Stimulated activated CD8-positive, alpha-beta memory T cell treated with anti-CD3 and anti-CD28 coated beads, Interleukin-7, amount 100 ng/mL, for 24 hours (primary cell): Measurements from ENCODE around the gene CUL5.

Experiments
- DNase-seq: peaks from one replicate; pipeline ENCODE4 v3.0.0-alpha.2; 2020; ENCODE audit warnings: low read depth

Gene CUL5

DNA sequence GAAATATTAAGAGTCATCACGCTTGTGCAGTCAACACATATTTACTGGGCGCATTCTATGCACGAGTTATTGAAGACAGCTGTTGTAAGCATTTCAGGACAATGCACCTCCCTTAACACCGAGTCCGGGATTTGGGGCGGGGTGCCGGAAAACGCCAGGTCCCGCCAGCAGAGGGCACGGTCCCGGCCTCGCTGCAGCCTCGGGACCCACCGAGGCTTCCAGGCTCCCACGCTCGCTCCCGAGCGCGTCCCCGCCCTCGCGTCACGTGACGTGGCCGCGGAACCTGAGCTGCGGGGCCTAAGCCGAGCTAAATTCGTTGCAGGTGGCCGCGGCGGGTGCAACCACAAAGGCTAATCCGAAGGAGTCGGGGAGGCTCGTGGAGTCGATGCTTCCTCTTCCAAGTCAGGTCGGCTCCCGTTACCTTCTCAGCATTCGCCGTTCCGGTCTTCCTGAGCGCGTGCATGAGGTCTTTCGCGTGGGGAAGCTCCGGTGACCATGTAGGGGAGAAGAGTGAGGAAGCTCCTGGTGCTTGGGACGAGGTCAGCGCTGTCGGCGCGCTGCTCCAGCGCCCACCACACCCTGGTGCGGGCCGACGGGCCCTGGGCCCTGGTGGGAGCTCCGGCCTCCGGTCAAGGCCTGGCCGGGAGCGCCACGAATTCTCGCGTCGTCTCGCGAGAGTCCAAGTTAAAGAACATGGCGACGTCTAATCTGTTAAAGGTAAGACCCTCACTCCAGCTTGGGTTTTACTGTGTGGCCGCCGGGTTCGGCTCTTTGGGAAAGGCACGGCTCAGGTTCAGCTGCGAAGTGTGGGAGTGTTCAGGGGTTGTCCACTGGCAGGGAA, at the start of gene CUL5:
TSS of gene CUL5 (plus strand) at position 243 of the 841 bp plus-strand sequence. CDS start at position 694, 451 bp downstream.
- peak; percentile 74 for DNase-seq

DNA sequence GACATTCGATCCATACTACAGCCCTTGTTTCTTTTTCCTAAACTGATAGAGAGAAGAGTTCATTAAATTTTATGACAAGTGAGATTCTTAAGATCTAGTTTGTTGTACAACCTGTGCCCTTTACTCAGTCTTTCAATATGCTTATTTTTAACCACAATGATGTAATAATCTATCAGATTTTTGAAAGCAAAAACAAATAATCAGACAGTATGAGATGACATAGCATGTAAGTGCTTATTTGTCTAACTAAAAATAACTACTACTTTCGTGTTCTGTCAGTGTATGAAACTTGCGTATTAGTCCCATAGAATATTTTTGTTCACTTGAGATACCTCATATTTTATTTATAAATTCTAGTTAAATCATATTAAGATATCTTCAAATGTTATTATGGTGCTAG, 47.2 kb upstream of the CUL5 start:
- DNase-seq = no peak

DNA sequence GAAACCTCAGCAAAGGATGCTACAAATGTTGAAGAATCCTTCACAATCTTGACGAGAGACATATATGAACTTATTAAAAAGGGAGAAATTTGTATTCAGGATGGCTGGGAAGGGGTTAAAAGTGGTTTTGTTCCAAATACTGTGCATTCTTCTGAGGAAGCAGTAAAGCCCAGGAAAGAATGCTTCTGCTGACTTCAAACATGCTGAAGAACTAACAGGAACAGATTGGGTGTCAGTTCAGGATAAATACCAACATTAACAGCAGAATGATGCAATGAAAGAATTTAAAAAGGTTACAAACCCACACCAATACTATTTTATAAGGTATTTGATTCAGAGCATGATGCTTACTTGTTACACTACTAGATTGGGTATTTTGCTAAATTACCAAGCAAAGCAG, 46.5 kb upstream of the CUL5 start:
- no peak for DNase-seq

DNA sequence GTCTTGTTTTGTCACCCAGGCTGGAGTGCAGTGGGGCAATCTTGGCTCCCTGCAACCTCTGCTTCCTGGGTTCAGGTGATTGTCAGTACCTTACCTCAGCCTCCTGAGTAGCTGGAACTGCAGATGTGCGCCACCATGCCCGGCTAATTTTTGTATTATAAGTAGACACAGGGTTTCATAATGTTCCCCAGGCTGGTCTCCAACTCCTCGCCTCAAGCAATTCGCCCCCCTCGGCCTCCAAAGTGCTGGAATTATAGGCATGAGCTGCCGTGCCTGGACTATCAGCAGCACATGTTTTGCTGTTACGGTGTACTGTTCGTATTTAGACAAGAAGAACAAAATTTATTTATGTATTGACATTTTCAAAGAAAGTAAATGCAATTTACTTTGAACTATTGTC, 45.6 kb upstream of the CUL5 start:
- DNase-seq = no peak

DNA sequence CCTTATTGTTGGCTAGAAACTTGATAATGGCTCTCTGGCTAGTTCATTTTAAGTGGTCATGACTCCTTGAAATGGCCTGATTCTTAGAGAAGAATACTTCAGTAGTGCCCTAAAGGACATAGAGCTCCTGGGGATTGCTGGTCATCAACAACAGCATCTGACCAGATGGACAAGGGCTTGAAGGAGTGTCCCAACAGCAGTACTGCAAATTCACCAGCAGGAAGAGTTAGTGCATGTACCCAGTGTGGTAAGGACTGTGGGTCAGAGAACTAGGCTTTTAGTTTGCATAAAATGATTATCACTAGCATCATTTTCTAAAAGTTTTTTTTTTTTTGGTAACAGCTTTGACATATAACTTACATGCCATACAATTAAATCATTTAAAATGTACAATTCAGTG, 39.5 kb upstream of the CUL5 start:
- no peak for DNase-seq

DNA sequence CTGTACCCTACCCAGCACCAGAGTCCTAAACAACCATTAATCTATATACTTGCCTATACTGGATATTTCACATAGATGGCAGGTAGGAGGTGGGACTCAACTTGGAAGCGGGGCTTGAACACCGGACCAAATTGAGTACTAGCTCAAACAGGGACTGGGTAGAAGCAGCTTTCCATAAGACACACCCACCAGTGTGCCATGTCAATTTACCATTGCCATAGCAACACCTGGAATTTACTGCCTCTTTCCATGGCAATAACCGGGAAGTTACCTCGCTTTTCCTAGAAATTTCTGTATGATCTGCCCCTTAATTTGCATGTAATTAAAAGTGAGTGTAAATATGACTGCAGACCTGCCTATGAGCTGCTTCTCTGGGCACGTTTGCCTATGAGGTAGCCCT, 38.6 kb upstream of the CUL5 start:
- no peak for DNase-seq

DNA sequence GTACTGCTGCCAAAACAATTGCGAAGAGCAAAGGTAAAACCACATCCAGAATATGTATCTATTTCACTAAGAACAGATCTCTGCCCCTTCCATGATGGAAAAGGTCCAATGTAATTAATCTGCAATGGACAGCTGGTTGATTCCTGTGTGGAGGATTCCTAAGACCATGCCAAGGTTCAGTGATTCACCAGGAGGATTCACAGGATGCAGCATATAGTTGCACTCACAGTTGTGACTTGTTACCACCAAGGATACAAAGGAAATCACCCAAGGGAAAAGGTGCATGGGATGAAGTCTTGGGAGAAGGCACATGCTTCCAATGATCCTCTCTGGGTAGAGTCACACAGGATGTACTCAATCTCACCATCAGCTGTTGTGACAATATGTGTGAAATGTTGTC, 35.1 kb upstream of the CUL5 start:
- no peak for DNase-seq

DNA sequence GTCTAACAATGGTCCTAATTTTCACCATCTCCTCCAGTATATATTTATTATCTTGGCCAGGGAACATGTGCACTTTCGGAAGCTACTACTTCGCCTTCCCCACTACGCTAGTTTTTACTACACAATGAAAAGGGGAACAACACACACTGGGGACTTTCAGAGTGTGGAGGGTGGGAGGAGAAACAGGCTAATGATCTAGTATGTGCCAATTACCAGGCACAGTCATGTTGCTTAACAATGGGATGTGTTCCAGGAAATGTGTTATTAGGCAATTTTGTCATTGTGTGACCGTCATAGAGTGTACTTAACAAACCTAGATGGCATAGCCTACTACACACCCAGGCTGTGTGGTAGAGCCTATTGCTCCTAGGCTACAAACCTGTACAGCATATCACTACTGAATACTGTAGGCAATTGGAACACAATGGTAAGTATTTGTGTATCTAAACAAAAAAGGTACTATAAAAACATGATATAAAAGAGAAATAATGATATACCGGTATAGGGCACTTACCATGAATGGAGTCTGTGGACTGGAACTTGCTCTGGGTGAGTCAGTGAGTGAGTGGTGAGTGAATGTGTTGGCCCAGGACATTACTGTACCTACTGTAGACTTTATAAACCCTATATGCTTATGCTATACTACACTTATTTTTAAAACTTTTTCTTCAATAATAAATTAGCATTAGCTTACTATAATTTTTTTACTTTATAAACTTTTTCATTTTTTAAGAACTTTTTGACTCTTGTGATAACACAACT, 20.1 kb upstream of the CUL5 start:
- DNase-seq = no peak

DNA sequence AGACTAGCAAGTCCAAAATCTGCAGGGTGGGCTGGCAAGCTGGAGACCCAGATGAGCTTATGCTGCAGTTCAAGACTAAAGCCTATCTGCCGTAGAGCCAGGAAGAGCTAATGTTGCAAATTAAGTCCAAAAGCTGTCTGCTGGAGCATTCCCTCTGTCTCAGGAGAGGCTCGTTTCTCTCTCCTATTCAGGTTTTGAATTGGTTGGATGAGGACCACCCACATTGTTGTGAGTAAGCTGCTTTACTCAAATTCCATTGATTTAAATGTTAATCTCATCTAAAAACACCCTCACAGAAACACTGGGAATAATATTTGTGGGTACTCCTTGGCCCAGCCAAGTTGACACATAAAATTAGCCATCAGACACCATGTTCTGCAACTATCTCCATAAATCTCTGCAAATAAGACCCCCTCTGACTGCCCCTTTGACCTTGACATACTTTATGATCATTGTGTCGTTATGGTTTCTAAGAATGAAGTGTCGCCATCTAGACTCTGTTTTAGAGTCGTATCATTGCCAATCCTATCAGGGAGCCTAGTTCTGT, 16.8 kb upstream of the CUL5 start:
- DNase-seq = no peak

DNA sequence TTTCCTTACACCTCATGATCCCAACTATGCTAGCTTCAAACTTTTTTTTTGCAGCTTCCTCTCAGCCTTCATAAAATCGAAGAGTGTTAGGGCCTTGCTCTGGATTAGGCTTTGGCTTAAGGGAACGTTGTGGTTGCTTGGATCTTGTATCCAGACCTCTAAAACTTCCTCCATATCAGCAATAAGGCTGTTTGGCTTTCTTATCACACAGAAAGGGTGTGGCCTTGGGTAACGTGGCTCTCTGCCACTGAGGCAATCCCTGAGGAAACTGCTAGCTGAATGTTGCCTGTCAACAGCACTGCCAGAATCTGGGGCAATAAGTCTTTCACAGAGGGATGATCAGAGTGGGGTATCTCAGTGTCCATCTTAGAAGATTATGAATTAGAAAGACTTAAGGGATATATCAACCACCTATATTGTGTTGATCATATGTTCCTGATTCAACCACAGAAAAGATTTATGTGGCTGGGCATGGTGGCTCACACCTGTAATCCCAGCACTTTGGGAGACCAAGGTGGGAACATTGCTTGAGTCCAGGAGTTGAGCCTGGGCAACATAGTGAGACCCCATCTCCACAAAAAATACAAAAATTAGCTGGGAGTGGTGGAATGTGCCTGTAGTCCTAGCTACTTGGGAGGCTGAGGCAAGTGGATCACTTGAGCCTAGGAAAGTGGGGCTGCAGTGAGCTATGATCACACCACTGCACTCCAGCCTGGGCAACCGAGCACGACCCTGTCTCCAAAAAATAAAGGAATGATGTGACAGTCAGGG, 12.5 kb upstream of the CUL5 start:
- no peak for DNase-seq

DNA sequence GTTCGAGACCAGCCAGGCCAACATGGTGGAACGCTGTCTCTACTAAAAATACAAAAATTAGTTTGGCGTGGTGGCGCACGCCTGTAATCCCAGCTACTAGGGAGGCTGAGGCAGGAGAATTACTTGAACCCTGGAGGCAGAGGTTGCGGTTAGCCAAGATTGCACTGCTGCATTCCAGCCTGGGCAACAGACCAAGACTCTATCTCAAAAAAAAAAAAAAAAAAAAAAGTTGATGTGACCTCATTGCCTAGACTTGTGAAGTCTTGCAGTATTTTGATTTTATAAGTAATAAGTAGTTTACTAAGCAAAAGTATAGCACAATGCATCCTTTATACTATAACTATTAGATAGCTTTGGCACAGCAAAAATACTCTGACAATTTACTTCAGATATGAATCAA, 9.9 kb upstream of the CUL5 start:
- DNase-seq = no peak

DNA sequence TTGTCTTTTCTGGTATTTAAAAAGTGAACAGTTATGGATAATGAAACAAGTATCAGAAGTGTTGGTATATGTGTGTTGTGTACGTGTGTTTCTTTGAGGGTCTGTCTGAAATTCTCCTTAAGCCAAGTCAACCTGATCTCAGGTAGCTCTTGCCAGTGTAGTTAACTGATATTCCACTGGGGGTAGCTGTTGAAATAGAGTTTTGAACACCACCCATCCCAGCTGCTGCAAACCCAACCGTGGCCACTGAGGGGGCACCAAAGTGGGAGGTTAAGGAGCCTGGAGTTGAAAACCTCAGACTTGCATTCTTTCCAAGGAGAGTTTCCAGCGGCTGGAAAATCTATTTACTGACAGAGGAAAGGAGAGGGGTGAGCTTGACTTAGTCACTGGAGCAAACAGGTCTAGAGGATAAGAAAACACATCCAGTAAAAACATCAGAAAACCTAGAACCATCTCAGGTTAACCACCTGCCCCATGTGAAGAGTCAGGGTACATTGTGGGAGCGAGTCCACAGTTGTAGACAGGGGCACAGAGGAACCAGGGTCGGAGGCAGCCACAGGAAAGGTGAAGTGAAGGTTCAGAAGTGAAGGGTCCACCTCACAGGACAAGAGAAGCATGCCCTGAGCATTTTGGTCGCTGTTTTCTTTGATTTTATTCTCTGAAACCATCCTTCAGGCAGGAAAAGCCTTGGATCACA, 8.8 kb upstream of the CUL5 start:
- DNase-seq = no peak

DNA sequence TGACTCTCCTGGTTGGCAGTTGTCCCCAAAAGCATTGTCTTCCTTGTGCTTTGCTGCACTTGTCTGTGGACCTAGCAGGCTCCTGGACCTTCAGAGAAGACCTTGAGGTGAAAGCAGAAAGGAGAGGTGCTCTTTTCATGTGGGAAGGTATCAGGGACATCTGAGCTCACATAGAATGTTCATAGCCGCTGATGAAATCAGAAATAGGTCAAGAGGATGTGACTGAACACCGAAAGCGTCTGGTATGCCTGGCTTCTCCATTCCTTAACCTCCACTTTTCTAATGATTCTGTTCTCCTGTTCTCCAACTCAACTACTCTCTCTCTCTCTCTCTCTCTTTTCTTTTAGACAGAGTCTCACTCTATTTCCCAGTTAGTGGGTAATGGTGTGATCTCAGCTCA, 6.2 kb upstream of the CUL5 start:
- no peak for DNase-seq

DNA sequence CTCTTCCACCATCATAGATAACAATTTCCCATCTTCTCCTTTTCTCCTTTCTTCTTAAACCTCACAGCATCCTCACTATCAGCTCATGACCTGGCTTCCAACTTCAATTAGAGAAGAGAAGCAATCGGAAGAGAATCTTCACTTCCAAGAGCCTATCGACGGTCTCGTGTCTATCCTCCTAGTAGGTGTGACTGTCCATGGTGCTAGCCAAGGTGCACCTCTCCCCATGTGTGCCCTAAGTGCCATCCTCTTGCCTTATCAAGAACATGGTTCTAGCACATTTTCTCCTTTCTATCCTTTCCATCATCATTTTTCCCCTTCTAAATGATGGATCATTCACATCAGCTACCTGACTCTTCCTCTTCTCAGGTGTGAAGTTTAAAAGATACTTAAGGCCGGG, 5.1 kb upstream of the CUL5 start:
- no peak for DNase-seq

DNA sequence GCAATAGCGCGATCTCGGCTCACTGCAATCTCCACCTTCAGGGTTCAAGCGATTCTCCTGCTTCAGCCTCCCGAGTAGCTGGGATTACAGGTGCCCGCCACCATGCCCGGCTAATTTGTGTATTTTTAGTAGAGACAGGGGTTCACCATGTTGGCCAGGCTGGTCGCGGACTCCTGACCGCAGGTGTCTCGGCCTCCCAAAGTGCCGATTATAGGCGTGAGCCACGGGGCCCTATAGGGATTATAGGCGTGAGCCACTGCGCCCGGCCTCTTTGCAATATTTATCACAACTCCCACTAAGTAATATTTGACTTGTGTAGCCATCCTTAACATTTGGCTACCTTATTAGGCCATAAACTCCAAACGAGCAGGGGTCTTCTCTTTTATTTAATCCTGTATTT, 879 bp upstream of the CUL5 start:
- no peak for DNase-seq

DNA sequence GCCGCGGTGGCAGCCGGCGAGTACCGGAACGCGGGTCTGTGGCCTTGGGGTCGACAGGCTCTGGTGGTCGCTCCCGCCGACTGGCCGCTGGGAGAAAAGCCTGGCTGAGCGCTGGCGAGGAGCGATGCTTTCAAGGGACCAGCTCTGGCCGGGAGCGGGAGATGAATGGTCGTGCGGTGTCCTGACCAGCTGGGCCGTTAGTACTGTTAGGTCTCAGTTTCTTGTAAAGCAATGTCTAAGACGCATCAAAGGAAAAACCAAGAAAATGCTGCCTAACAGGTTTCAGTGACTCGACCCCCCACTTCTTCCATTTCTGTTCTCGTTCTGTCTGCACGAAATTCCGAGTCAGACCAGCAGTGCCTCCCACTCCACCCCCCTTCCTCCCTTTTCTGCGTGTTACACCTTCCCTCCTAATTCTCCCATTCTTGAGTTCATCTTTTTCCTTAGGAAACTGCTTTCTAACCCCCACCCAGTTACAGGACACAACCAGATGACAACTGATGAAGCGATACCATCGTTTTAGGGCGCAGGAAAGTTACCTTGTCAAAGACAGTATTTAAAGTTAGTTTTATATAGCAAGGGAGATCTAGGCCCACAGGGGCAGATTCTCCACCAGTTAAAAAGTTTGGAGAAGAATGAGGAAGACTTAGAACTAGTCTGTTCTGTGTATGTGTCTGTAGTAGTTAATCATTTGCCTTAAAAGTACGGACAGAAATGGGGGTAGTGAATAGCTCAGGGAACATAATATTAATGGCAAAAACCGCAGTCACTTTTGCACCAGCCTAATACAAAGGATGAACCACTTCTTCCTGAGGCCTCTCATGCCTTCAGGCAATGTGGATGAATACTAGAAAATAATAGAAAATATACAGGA, 1.0 kb downstream of the CUL5 start:
- no peak for DNase-seq

DNA sequence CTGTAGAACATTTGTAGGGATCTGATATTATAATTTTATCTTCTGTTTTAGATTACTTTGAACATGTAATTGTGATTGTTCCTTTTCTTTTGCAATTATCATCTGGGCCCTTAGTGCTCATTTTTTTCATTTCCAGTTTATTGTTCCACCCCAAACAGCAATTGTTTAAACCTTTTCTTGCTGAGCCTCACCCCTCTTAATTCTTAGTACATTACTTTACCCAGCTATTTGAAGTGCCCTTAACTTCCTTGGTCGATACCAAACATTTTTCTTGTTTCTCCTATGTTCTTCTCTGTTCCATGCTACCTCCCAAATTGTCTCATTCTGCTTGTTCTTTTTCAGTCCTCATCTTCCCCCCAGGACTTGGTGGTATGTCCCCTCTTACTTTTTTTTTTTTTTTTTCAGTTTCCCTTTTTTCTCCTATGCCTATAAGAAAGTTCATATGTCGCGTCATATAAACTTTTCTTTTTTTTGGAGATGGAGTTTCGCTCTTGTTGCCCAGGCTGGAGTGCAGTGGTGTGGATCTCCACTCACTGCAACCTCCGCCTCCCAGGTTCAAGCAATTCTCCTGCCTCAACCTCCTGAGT, 3.5 kb downstream of the CUL5 start:
- DNase-seq = no peak

DNA sequence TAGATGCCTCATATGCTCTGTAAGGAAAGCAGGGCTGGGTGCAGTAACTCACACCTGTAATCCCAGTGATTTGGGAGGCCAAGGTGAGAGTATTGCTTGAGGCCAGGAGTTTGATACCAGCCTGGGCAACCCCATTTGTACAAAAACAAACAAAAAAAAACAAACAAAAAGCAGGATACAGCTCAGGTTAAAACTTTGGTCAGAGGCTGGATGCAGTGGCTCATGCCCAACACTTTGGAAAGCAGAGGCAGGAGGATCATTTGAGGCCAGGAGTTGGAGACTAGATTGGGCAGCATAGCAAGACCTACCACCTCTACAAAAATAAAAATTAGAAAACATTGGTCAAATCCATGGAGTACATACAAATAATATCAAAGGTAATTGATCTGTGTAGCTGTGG, 7.9 kb downstream of the CUL5 start:
- no peak for DNase-seq

DNA sequence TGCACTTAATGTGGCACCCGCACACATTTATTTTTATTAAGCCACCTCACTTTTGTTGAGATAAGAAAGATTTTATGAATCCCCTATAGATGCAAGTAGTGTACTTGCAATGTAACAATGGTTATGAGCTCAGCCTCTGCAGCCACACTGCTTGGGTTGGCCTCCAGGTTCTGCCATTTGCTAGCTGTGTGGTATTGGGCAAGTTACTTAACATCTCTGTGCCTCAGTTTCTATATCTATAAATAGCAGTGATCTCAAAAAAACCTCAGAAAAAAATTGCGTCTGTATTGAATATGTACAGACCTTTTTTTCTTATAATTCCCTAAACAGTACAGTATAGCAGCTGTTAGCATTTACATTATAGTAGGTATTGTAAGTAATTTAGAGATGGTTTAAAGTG, 10.0 kb downstream of the CUL5 start:
- no peak for DNase-seq

DNA sequence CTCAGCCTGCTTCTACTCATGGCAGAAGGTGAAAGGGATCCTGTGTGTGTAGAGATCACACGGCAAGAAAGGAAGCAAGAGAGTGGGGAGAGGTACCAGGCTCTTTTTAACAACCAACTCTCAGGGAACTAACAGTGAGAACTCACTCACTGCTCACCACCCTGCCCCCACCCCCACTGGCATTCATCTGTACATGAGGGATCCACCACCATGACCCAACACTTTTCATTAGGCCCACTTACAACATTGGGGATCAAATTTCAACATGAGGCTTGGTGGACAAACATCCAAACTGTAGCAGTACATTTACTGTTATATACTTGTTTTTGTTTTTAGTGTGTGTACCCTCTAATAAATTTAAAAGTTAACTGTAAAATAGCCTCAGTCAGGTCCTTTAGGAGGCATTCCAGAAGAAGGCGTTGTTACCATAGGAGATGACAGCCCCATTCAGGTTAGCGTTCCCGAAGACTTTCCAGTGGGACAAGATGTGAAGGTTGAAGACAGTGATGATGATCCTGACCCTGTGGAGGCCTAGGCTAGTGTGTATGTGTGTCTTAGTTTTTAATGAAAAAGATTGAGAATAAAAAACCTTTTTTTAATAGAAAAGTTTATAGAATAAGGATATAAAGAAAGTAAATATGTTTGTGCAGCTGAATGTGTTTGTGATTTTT, 11.3 kb downstream of the CUL5 start:
- DNase-seq = no peak
